A673 (cell line): Measurements from ENCODE around the gene WNT8A.
A peak's percentile ranks its signal among the peaks of the same experiment; 100 is the strongest.

Experiments
- CTCF ChIP-seq: fragments of 300-800, 200-600 bp; sonication (generic); conservative IDR thresholded peaks from 2 replicates; pipeline ENCODE4 v1.5.1; 2017; ENCODE audit warnings: low read depth, mild to moderate bottlenecking, antibody characterized with exemption, low read length, moderate library complexity, mixed read lengths
- EZH2 ChIP-seq: fragments of 200-600 bp; sonication (generic); IDR thresholded peaks from 2 replicates; pipeline ENCODE4 v1.6.1; 2017; ENCODE audit warnings: borderline replicate concordance, low read depth, mild to moderate bottlenecking, mixed read lengths, antibody characterized with exemption, low read length; ENCODE audit not compliant: poor library complexity, severe bottlenecking

GRCh38 chr5:138035605-138036537 is 48.0 kb upstream of the WNT8A start:
- TF ChIP-seq CTCF: peak; percentile 94
- TF ChIP-seq EZH2: no peak
